NCI-H1417 (cell line): ENCODE data around the gene OR10H1.
"Not testable (repeated sequence)": the region's sequence is repeated elsewhere in the genome, so short reads cannot be mapped to it uniquely, and the experiment has no call there.

Experiments used
- DNase-seq, 3 experiments: peaks; one replicate each; lab custom pipeline; 2025; lab: John Stamatoyannopoulos, UW

OR10H1 gene

GRCh38 chr19:15828611-15829305 lies 13.3 kb upstream of the OR10H1 start:
- not testable (repeated sequence) for DNase-seq

GRCh38 chr19:15828121-15828610 lies 12.7 kb upstream of the OR10H1 start:
- DNase-seq, result no peak

- no peak for DNase-seq
These were observed 10.3 kb upstream of the OR10H1 start for GRCh38 chr19:15825753-15826152.

- no peak for DNase-seq
These were observed 5.2 kb upstream of the OR10H1 start for GRCh38 chr19:15820646-15821045.

- DNase-seq, result no peak
These were observed 1.5 kb downstream of the OR10H1 start for GRCh38 chr19:15813916-15814315.

GRCh38 chr19:15812060-15812722 lies 3.3 kb downstream of the OR10H1 start:
- DNase-seq, result no peak

- no peak for DNase-seq
These were observed 4.0 kb downstream of the OR10H1 start for GRCh38 chr19:15811476-15811875.

GRCh38 chr19:15810335-15810734 lies 5.1 kb downstream of the OR10H1 start:
- peak in 1 of 3 experiments; percentile 16 for DNase-seq

GRCh38 chr19:15794279-15794678 lies 21.2 kb downstream of the OR10H1 start:
- not testable (repeated sequence) for DNase-seq

- no peak for DNase-seq
These were observed 25.4 kb downstream of the OR10H1 start for GRCh38 chr19:15790096-15790495.

- DNase-seq, result no peak
These were observed 26.7 kb downstream of the OR10H1 start for GRCh38 chr19:15788594-15789270.

- DNase-seq, result no peak
These were observed 27.8 kb downstream of the OR10H1 start, which contains the start of gene OR10H5 for GRCh38 chr19:15787611-15788155. Gene OR10H5, plus strand, starts transcription at chr19:15787661. Its CDS starts 6,388 bp downstream, at chr19:15794049.

GRCh38 chr19:15782896-15783295 lies 32.6 kb downstream of the OR10H1 start:
- not testable (repeated sequence) for DNase-seq

- DNase-seq, result no peak
These were observed 33.3 kb downstream of the OR10H1 start for GRCh38 chr19:15782211-15782610.

- DNase-seq, result no peak
These were observed 33.8 kb downstream of the OR10H1 start for GRCh38 chr19:15781661-15782060.

GRCh38 chr19:15780610-15781418 lies 34.6 kb downstream of the OR10H1 start:
- DNase-seq, result no peak

- DNase-seq, result peak in 2 of 3 experiments; percentile 20 to 71
These were observed 35.5 kb downstream of the OR10H1 start for GRCh38 chr19:15779756-15780476.

GRCh38 chr19:15776991-15777970 lies 38.2 kb downstream of the OR10H1 start:
- DNase-seq, result no peak

GRCh38 chr19:15776264-15776663 lies 39.2 kb downstream of the OR10H1 start:
- DNase-seq, result no peak

GRCh38 chr19:15775249-15775648 lies 40.2 kb downstream of the OR10H1 start:
- DNase-seq, result no peak
